GM12874 (cell line): ENCODE results near the gene PLSCR2.

ENCODE experiments used
- CTCF ChIP-seq: IDR thresholded peaks from 2 replicates; pipeline ENCODE4 v1.5.1; 2011; ENCODE audit warnings: low read depth, mild to moderate bottlenecking, control low read depth, low read length, moderate library complexity; ENCODE audit not compliant: insufficient read depth

The PLSCR2 gene

GRCh38 chr3:146431240-146431639 lies 38.1 kb downstream of the PLSCR2 start:
- no peak for TF ChIP-seq CTCF

GRCh38 chr3:146425341-146425740 lies 44.0 kb downstream of the PLSCR2 start:
- TF ChIP-seq CTCF: no peak

DNA sequence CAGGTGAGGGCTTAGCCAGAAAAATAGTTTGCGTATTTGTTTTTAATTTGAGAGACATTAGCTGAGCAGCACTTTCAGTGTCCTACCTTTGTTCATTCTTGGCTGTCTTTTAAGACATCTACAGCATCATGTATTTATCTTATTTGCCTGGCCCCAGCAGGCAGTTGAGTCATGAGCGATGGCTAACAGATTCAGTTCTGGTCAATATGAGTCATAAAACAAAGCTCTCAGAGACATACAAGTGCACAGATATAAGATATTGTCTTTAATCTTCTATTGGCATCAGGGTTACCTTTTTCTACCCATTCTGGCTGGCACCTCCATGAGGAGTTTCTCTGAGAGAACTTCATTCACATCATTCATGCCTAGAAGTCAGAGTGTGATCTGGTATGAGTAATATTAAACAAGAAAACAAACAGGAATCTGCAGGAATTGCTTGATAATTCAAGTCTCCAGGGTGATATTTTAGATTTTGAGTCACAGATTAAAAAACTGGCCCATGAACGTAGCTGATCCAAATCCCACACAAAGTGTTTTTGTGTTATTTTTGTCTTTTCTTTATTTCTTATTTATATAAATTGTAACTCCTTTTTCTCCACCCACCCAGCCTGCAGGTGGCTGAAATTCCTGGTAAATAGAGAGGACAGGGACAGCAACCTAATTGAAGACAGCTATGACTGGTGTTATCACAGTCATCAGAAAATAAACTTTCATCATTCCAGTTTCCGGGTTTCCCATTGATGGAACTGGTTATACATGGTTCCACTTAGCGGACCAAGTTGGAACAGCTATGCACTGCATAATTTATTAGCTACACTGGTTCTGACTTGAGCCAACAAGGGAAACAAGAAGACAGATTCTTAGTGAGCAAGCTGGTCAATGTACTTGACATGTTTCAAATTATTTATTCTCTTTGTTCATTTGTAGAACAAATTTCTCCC lies 47.3 kb downstream of the PLSCR2 start:
- TF ChIP-seq CTCF: no peak

DNA sequence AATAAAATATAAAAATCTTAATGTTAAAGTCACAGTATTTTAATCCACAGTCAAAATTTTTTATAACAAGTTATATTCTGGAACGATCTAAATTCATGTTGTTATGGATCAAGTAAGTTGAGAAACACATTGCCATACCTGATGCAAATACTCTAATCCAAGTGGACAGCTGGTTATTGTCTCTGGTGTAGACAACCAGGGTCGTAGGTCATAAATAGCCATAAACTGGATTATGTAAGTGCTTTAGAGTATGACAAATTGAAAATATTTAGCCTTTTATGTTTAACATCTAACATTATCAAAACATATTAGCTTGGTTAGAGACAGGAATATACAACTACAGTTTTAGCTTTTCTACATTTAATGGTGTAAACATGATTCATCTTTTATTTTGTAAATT lies 53.0 kb downstream of the PLSCR2 start:
- TF ChIP-seq CTCF: no peak

GRCh38 chr3:146414010-146414409 lies 55.4 kb downstream of the PLSCR2 start:
- TF ChIP-seq CTCF: no peak

DNA sequence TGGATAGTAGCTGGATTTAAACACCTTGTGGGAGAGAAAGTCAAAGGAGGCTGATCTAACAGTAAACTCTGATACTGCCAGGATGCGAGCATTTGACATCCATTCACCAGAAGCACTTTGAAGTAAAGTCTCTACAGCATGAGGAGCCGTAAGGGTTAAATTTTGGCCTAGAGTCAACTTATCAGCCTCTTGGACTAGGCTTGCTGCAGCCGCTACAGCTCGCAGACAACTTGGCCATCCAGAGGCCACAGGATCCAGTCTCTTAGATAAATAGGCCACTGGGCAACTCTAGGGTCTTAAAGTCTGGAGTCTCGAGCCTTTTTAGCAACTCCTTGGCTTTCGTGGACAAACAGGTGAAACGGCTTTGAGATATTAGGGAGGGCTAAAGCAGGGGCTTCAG lies 61.4 kb downstream of the PLSCR2 start:
- no peak for TF ChIP-seq CTCF

DNA sequence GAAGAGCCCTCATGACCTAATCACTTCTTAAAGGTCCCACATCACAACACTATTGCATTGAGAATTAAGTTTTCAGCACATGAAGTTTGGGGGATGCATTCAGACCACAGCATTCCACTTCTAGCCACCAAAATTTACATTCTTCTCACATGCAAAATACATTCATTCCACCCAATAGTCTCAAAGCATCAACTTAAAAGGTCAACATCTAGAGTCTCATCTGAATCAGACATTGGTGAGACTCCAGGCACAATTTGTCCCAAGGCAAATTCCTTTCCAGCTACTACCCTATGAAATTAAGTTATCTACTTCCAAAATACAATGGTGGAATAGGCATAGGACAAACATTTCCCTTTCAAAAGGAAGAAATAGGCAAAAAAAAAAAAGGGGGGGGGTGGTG lies 64.9 kb downstream of the PLSCR2 start:
- TF ChIP-seq CTCF: no peak
